Body of pancreas (tissue), 4 donors: ENCODE results near the gene ITGA1.

ENCODE experiments used
- CTCF ChIP-seq, 7 experiments: fragments of 450-650 bp in 4 of 7; fragments of 200-600 bp in 3 of 7; sonication (generic) in 3 of 7; IDR thresholded peaks; one replicate each; pipeline ENCODE4 v1.5.1; 2016 to 2019; ENCODE audit warnings: antibody characterized with exemption in 7 of 7
- POLR2A ChIP-seq, 3 donors: fragments of 450-650 bp; IDR thresholded peaks; one replicate each; pipeline ENCODE4 v1.6.1; 2016; ENCODE audit warnings: antibody characterized with exemption in 3 of 3, mild to moderate bottlenecking in 2 of 3

- TF ChIP-seq CTCF (IDR thresholded peaks at IDR 0.05) = no peak
- TF ChIP-seq POLR2A (IDR thresholded peaks at IDR 0.05) = no peak
These were observed 88.7 kb downstream of the ITGA1 start for GRCh38 chr5:52876456-52876855.
